Prostate gland (tissue), 2 donors: ENCODE measurements around the gene SFMBT1. TPM values are rescaled to one million over a fixed set of nuclear protein-coding genes. Genes with fewer than 3 reads are reported as not detected.

ENCODE experiments used
- DNase-seq: peaks from one replicate; pipeline ENCODE4 v3.0.0-alpha.2; 2019; ENCODE audit warnings: low spot score
- H3K27ac ChIP-seq, 2 donors: fragments of 200-600 bp; sonication (generic); 2 replicates each; pipeline ENCODE4 v1.5.1; 2017 to 2019
- H3K27me3 ChIP-seq: fragments of 200-600 bp; sonication (generic); replicated peaks from 2 replicates; pipeline ENCODE4 v1.5.1; 2019; ENCODE audit not compliant: insufficient read depth
- H3K36me3 ChIP-seq, 2 donors: fragments of 200-600 bp; sonication (generic); 1 replicate in 1 of 2; 2 replicates in 1 of 2; pipeline versions ENCODE4 v1.5.1 to v1.8.1; 2017 to 2019
- H3K4me1 ChIP-seq: fragments of 200-600 bp; sonication (generic); replicated peaks from 2 replicates; pipeline ENCODE4 v1.5.1; 2019
- H3K4me3 ChIP-seq, 2 donors: fragments of 200-600 bp; sonication (generic); 2 replicates each; pipeline ENCODE4 v1.5.1; 2017 to 2019
- H3K9me3 ChIP-seq: fragments of 200-600 bp; sonication (generic); 2 replicates; pipeline ENCODE4 v1.5.1; 2017
- POLR2A ChIP-seq: fragments of 450-650 bp; IDR thresholded peaks from one replicate; pipeline ENCODE4 v1.6.1; 2016; ENCODE audit warnings: antibody characterized with exemption, mild to moderate bottlenecking
- POLR2AphosphoS5 ChIP-seq: sonication (generic); formaldehyde crosslinking; IDR thresholded peaks from one replicate; pipeline ENCODE4 v1.6.1; 2017; ENCODE audit warnings: antibody characterized with exemption
- WGBS: methylation state at CpG from one replicate; pipeline ENCODE4 v1.1.5; 2018; 5-methylcytosine and 5-hydroxymethylcytosine counted together
- intact Hi-C: fragments of 100-400 bp; cut with DNase I; formaldehyde crosslinking; loops from one replicate; pipeline ENCODE4 v1.14.2; 2022
- total RNA-seq, 2 donors: library from RNA; depleted of rRNA; stranded (reverse); fragments of >200 nt; gene quantifications; one replicate each; pipeline ENCODE4 v1.1.0, GENCODE V29; 2016
- TF ChIP-seq, protein P1 (sequence below), 4 experiments: fragments of 200-600 bp in 2 of 4; fragments of 450-650 bp in 2 of 4; sonication (generic) in 2 of 4; IDR thresholded peaks; 1 replicate in 3 of 4; 2 replicates in 1 of 4; pipeline ENCODE4 v1.5.1; 2016 to 2019; ENCODE audit warnings: antibody characterized with exemption in 4 of 4, mild to moderate bottlenecking in 2 of 4, moderate library complexity in 2 of 4

Gene SFMBT1
- total RNA-seq, 2 donors from 2014 or later, result 35.3 to 37.4 TPM

DNA sequence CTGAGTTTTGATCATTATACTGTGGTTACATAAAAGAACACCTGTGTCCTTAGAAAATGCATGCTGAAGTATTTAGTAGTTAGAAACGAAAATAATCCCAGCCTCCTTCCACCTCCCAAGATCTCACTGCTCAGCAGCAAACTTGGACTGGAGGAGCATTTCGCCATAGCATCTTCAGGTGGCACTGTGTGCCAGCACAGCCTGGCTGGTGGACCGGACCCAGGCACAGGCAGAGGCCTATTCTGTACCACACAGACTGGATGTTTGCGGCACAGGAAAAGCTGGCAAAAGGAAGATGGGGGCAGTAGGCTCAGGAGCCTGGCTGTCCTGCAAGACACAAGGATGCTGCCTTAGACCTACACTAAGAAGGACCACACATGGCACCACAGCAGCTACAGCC is 158.7 kb downstream of the SFMBT1 start:
- TF ChIP-seq, protein P1, sequence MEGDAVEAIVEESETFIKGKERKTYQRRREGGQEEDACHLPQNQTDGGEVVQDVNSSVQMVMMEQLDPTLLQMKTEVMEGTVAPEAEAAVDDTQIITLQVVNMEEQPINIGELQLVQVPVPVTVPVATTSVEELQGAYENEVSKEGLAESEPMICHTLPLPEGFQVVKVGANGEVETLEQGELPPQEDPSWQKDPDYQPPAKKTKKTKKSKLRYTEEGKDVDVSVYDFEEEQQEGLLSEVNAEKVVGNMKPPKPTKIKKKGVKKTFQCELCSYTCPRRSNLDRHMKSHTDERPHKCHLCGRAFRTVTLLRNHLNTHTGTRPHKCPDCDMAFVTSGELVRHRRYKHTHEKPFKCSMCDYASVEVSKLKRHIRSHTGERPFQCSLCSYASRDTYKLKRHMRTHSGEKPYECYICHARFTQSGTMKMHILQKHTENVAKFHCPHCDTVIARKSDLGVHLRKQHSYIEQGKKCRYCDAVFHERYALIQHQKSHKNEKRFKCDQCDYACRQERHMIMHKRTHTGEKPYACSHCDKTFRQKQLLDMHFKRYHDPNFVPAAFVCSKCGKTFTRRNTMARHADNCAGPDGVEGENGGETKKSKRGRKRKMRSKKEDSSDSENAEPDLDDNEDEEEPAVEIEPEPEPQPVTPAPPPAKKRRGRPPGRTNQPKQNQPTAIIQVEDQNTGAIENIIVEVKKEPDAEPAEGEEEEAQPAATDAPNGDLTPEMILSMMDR (IDR thresholded peaks at IDR 0.05), result no peak
- TF ChIP-seq POLR2A, result no peak
- no peak for TF ChIP-seq POLR2AphosphoS5
- H3K4me1 ChIP-seq, result no peaks in the 10 kb centered on the region
- no peak overlapping the region for H3K27ac ChIP-seq
- no peaks in the 10 kb centered on the region for H3K27me3 ChIP-seq
- H3K9me3 ChIP-seq, result no peaks in the 10 kb centered on the region
- no peaks in the 10 kb centered on the region for H3K36me3 ChIP-seq
- DNase-seq, result no peak
- 90% methylated on average over 4 of the region's 4 CpGs for WGBS
- H3K4me3 ChIP-seq, result no peak overlapping the region
- intact Hi-C loops, result no loop called here

DNA sequence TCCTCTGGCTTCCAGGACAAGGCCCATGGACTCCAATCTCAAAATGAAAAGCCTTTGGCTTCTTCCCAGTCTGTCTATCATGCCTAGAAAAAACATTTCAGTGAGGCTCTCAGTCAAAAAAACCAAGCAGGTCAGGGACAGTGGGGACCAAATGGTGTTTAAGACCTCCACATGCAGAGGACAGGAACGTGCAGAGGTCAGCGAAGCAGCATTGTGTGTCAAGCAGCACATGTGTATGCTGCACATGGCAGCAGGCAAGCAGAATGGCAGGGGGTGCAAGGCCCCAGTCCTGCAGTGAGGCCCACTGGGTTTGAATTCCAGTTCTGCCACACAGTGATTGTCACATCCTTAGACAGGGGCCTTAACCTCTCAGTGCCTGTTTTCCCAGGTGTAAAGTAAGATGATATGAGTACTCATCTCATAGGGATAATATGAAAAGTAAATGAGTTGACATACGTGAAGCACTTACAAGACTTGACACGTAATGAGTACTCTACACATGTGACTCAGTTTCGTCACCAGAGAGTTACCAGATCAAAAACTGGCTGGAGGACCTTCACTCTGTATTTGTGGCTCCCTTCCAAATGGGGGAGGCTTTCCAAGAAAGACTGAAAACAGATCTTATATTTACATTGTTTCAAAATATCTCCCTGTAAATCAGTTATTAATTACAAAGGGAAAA is 159.7 kb downstream of the SFMBT1 start:
- H3K4me3 ChIP-seq, result no peak overlapping the region
- TF ChIP-seq POLR2A (no peak), POLR2AphosphoS5 (no peak)
- TF ChIP-seq, protein P1 (IDR thresholded peaks at IDR 0.05), result no peak
- WGBS, result 75% methylated on average over 5 of the region's 5 CpGs
- no peaks in the 10 kb centered on the region for H3K27me3 ChIP-seq
- intact Hi-C loops, result no loop called here
- no peaks in the 10 kb centered on the region for H3K36me3 ChIP-seq
- no peaks in the 10 kb centered on the region for H3K4me1 ChIP-seq
- H3K27ac ChIP-seq, result no peak overlapping the region
- DNase-seq, result no peak
- H3K9me3 ChIP-seq, result no peaks in the 10 kb centered on the region

DNA sequence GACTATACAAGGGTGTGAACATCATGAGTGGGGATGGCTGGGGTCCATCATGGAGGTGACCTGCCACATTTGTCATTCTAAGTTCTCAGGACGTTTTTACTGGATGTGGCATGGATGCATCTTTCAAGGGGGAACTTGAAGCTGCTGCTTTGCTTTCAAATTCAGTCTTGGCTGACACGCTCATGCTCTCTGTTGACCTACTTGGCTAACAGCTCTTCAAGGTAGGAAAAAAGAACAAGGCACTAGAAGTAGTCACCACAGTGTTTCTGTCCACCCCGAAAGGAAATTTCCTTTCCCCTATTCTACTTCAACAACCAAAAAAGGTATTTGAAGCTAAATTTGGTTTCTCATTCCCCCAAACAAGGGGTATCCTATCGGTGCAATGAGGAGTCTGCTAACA is 163.5 kb downstream of the SFMBT1 start:
- WGBS, result 89% methylated on average over 4 of the region's 4 CpGs
- TF ChIP-seq, protein P1 (IDR thresholded peaks at IDR 0.05), result no peak
- TF ChIP-seq POLR2A (no peak), POLR2AphosphoS5 (no peak)

DNA sequence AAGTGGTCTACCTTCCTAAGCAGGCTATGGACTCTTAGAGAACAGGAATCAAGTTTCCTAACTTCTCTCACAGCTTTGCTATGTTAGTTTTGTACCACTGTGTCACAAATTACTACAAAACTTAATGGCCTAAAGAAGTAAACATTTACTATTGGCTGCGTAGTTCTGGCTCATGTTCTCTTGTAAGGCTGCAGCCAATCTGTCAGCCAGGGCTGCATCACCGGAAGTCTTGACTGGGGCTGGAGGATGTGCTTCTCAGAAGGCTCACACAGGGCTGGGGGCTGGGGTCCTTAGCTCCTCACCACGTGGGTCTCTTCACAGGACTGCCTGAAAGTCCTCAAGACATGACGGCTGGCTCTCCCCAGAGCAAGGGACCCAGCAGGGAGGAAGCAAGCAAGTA is 164.0 kb downstream of the SFMBT1 start:
- Histone ChIP-seq H3K36me3 (no peaks in the 10 kb centered on the region), H3K27me3 (no peaks in the 10 kb centered on the region), H3K4me1 (no peaks in the 10 kb centered on the region), H3K4me3 (no peak overlapping the region), H3K9me3 (no peaks in the 10 kb centered on the region), H3K27ac (no peak overlapping the region)
- DNase-seq, result no peak
- TF ChIP-seq POLR2A, result no peak
- TF ChIP-seq, protein P1 (IDR thresholded peaks at IDR 0.05), result no peak
- no peak for TF ChIP-seq POLR2AphosphoS5
- 43% methylated on average over 4 of the region's 4 CpGs for WGBS
- intact Hi-C loops, result no loop called here

More for the DNA sequence above, 163.5 kb downstream of the SFMBT1 start:
- DNase-seq, result no peak
- Histone ChIP-seq H3K9me3 (no peaks in the 10 kb centered on the region), H3K4me1 (no peaks in the 10 kb centered on the region), H3K36me3 (no peaks in the 10 kb centered on the region), H3K4me3 (no peak overlapping the region), H3K27ac (no peak overlapping the region), H3K27me3 (no peaks in the 10 kb centered on the region)
- intact Hi-C loops, result no loop called here

DNA sequence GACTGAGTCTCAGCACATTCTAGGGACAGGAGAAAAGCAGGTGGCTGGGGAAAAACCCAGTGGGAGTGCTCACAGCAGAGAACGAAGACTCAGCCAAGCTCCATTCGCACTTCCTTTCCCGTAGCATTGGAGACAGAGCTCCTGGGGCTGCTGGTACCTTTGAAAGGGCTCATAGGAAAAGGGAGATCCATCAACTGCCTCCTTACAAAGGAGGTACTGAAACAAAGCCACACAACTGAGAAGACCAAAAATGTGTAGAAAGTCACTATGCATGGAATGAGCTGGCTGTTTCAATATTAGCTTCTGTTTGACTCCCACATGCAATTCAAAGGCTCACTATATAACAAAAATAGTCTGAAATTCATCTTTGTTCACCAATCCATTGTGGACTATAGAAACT is 165.4 kb downstream of the SFMBT1 start:
- intact Hi-C loops, result no loop called here
- Histone ChIP-seq H3K27ac (no peak overlapping the region), H3K4me1 (no peaks in the 10 kb centered on the region), H3K36me3 (no peaks in the 10 kb centered on the region), H3K9me3 (no peaks in the 10 kb centered on the region), H3K27me3 (no peaks in the 10 kb centered on the region), H3K4me3 (no peak overlapping the region)
- DNase-seq, result no peak
- WGBS, result 91% methylated on average over 3 of the region's 3 CpGs
- no peak for TF ChIP-seq POLR2AphosphoS5
- TF ChIP-seq, protein P1 (IDR thresholded peaks at IDR 0.05), result no peak
- TF ChIP-seq POLR2A, result no peak
